ENCODE measurements around the gene KIAA1671. TPM values are rescaled to one million over a fixed set of nuclear protein-coding genes. Genes with fewer than 3 reads are reported as not detected.

KIAA1671 gene
- polyA plus RNA-seq, 4 donors: 7.0 to 24.3 (median 14.7) TPM

GRCh38 chr22:25019427-25020184 lies 67.1 kb downstream of the KIAA1671 start:
- H3K27ac ChIP-seq (ENCODE audit: low read depth in 1 of 3, low read length in 2 of 3): no peak overlapping the region
- peaks cover 0 to 32% (median 0%) of the 10 kb centered on the region in 3 donors for H3K36me3 ChIP-seq (ENCODE audit: control insufficient read depth in 3 of 3, insufficient read depth in 2 of 3, low read depth in 1 of 3, low read length in 3 of 3)
- DNase-seq (no peak), FAIRE-seq (no peak)
- no peaks in the 10 kb centered on the region for H3K9me3 ChIP-seq (ENCODE audit: control insufficient read depth in 2 of 2, insufficient read depth in 1 of 2, low read depth in 1 of 2, low read length in 1 of 2)
- no peak overlapping the region for H3K4me3 ChIP-seq (ENCODE audit: low read depth in 1 of 3, low read length in 3 of 3)
- H3K27me3 ChIP-seq (ENCODE audit: control insufficient read depth in 3 of 3, insufficient read depth in 3 of 3, low read length in 3 of 3): no peaks in the 10 kb centered on the region
- 51 to 70% (median 67%) methylated on average over 1 of the region's 1 CpG for WGBS, 3 donors
- H3K4me1 ChIP-seq (ENCODE audit: control insufficient read depth in 3 of 3, insufficient read depth in 2 of 3, low read depth in 1 of 3, low read length in 2 of 3): peaks cover 0 to 5% (median 0%) of the 10 kb centered on the region in 3 donors

- Histone ChIP-seq H3K4me3 (ENCODE audit: low read depth in 1 of 3, low read length in 3 of 3) (no peak overlapping the region), H3K4me1 (ENCODE audit: control insufficient read depth in 3 of 3, insufficient read depth in 2 of 3, low read depth in 1 of 3, low read length in 2 of 3) (peaks cover 0 to 12% (median 0%) of the 10 kb centered on the region in 3 donors), H3K27me3 (ENCODE audit: control insufficient read depth in 3 of 3, insufficient read depth in 3 of 3, low read length in 3 of 3) (no peaks in the 10 kb centered on the region), H3K27ac (ENCODE audit: low read depth in 1 of 3, low read length in 2 of 3) (no peak overlapping the region), H3K9me3 (ENCODE audit: control insufficient read depth in 2 of 2, insufficient read depth in 1 of 2, low read depth in 1 of 2, low read length in 1 of 2) (no peaks in the 10 kb centered on the region), H3K36me3 (ENCODE audit: control insufficient read depth in 3 of 3, insufficient read depth in 2 of 3, low read depth in 1 of 3, low read length in 3 of 3) (peaks cover 0 to 33% (median 0%) of the 10 kb centered on the region in 3 donors)
- WGBS, 3 donors: 79 to 90% (median 86%) methylated on average over 3 of the region's 3 CpGs
- no peak for FAIRE-seq
- no peak for DNase-seq
Measured at GRCh38 chr22:25021409-25021808, 68.9 kb downstream of the KIAA1671 start.

- H3K27ac ChIP-seq (ENCODE audit: low read depth in 1 of 3, low read length in 2 of 3): no peak overlapping the region
- FAIRE-seq: no peak
- DNase-seq: no peak
- H3K36me3 ChIP-seq (ENCODE audit: control insufficient read depth in 3 of 3, insufficient read depth in 2 of 3, low read depth in 1 of 3, low read length in 3 of 3): peaks cover 0 to 32% (median 0%) of the 10 kb centered on the region in 3 donors
- no peaks in the 10 kb centered on the region for H3K27me3 ChIP-seq (ENCODE audit: control insufficient read depth in 3 of 3, insufficient read depth in 3 of 3, low read length in 3 of 3)
- no peaks in the 10 kb centered on the region for H3K9me3 ChIP-seq (ENCODE audit: control insufficient read depth in 2 of 2, insufficient read depth in 1 of 2, low read depth in 1 of 2, low read length in 1 of 2)
- 48 to 72% (median 62%) methylated on average over 11 of the region's 11 CpGs for WGBS, 3 donors
- no peak overlapping the region for H3K4me3 ChIP-seq (ENCODE audit: low read depth in 1 of 3, low read length in 3 of 3)
- H3K4me1 ChIP-seq (ENCODE audit: control insufficient read depth in 3 of 3, insufficient read depth in 2 of 3, low read depth in 1 of 3, low read length in 2 of 3): peaks cover 0 to 19% (median 0%) of the 10 kb centered on the region in 3 donors
Measured at GRCh38 chr22:25021976-25022711, 69.6 kb downstream of the KIAA1671 start.

- peaks cover 0 to 31% (median 0%) of the 10 kb centered on the region in 3 donors for H3K4me1 ChIP-seq (ENCODE audit: control insufficient read depth in 3 of 3, insufficient read depth in 2 of 3, low read depth in 1 of 3, low read length in 2 of 3)
- no peaks in the 10 kb centered on the region for H3K9me3 ChIP-seq (ENCODE audit: control insufficient read depth in 2 of 2, insufficient read depth in 1 of 2, low read depth in 1 of 2, low read length in 1 of 2)
- no peaks in the 10 kb centered on the region for H3K27me3 ChIP-seq (ENCODE audit: control insufficient read depth in 3 of 3, insufficient read depth in 3 of 3, low read length in 3 of 3)
- FAIRE-seq (no peak), DNase-seq (no peak)
- H3K4me3 ChIP-seq (ENCODE audit: low read depth in 1 of 3, low read length in 3 of 3): no peak overlapping the region
- H3K36me3 ChIP-seq (ENCODE audit: control insufficient read depth in 3 of 3, insufficient read depth in 2 of 3, low read depth in 1 of 3, low read length in 3 of 3): peaks cover 0 to 46% (median 0%) of the 10 kb centered on the region in 3 donors
- 77 to 90% (median 86%) methylated on average over 3 of the region's 3 CpGs for WGBS, 3 donors
- H3K27ac ChIP-seq (ENCODE audit: low read depth in 1 of 3, low read length in 2 of 3): peak overlapping the region in 1 of 3 donors; percentile 12
Measured at GRCh38 chr22:25023879-25024278, 71.4 kb downstream of the KIAA1671 start.

GRCh38 chr22:25024895-25025294 lies 72.4 kb downstream of the KIAA1671 start:
- Histone ChIP-seq H3K36me3 (ENCODE audit: control insufficient read depth in 3 of 3, insufficient read depth in 2 of 3, low read depth in 1 of 3, low read length in 3 of 3) (peaks cover 0 to 55% (median 0%) of the 10 kb centered on the region in 3 donors), H3K4me3 (ENCODE audit: low read depth in 1 of 3, low read length in 3 of 3) (no peak overlapping the region), H3K9me3 (ENCODE audit: control insufficient read depth in 2 of 2, insufficient read depth in 1 of 2, low read depth in 1 of 2, low read length in 1 of 2) (no peaks in the 10 kb centered on the region), H3K4me1 (ENCODE audit: control insufficient read depth in 3 of 3, insufficient read depth in 2 of 3, low read depth in 1 of 3, low read length in 2 of 3) (peaks cover 0 to 31% (median 0%) of the 10 kb centered on the region in 3 donors), H3K27ac (ENCODE audit: low read depth in 1 of 3, low read length in 2 of 3) (no peak overlapping the region), H3K27me3 (ENCODE audit: control insufficient read depth in 3 of 3, insufficient read depth in 3 of 3, low read length in 3 of 3) (no peaks in the 10 kb centered on the region)
- no peak for FAIRE-seq
- no peak for DNase-seq
- 81 to 88% (median 85%) methylated on average over 3 of the region's 3 CpGs for WGBS, 3 donors

- 63 to 71% (median 71%) methylated on average over 12 of the region's 12 CpGs for WGBS, 3 donors
- no peak for FAIRE-seq
Measured at GRCh38 chr22:25025491-25026400, 73.2 kb downstream of the KIAA1671 start.

GRCh38 chr22:25027043-25027906 lies 74.8 kb downstream of the KIAA1671 start:
- H3K27ac ChIP-seq (ENCODE audit: low read depth in 1 of 3, low read length in 2 of 3): peak overlapping the region; percentile 57 to 89 (median 71)
- WGBS, 3 donors: 31 to 59% (median 36%) methylated on average over 11 of the region's 11 CpGs

More at GRCh38 chr22:25025491-25026400, 73.2 kb downstream of the KIAA1671 start:
- Histone ChIP-seq H3K4me3 (ENCODE audit: low read depth in 1 of 3, low read length in 3 of 3) (no peak overlapping the region), H3K27me3 (ENCODE audit: control insufficient read depth in 3 of 3, insufficient read depth in 3 of 3, low read length in 3 of 3) (no peaks in the 10 kb centered on the region), H3K9me3 (ENCODE audit: control insufficient read depth in 2 of 2, insufficient read depth in 1 of 2, low read depth in 1 of 2, low read length in 1 of 2) (no peaks in the 10 kb centered on the region), H3K4me1 (ENCODE audit: control insufficient read depth in 3 of 3, insufficient read depth in 2 of 3, low read depth in 1 of 3, low read length in 2 of 3) (peaks cover 0 to 31% (median 0%) of the 10 kb centered on the region in 3 donors), H3K27ac (ENCODE audit: low read depth in 1 of 3, low read length in 2 of 3) (peak overlapping the region; percentile 29 to 89 (median 57)), H3K36me3 (ENCODE audit: control insufficient read depth in 3 of 3, insufficient read depth in 2 of 3, low read depth in 1 of 3, low read length in 3 of 3) (peaks cover 0 to 53% (median 0%) of the 10 kb centered on the region in 3 donors)
- peak; percentile 35 to 54 for DNase-seq

More at GRCh38 chr22:25027043-25027906, 74.8 kb downstream of the KIAA1671 start:
- Histone ChIP-seq H3K4me1 (ENCODE audit: control insufficient read depth in 3 of 3, insufficient read depth in 2 of 3, low read depth in 1 of 3, low read length in 2 of 3) (peaks cover 0 to 31% (median 0%) of the 10 kb centered on the region in 3 donors), H3K4me3 (ENCODE audit: low read depth in 1 of 3, low read length in 3 of 3) (no peak overlapping the region), H3K27me3 (ENCODE audit: control insufficient read depth in 3 of 3, insufficient read depth in 3 of 3, low read length in 3 of 3) (no peaks in the 10 kb centered on the region), H3K36me3 (ENCODE audit: control insufficient read depth in 3 of 3, insufficient read depth in 2 of 3, low read depth in 1 of 3, low read length in 3 of 3) (peaks cover 0 to 53% (median 0%) of the 10 kb centered on the region in 3 donors), H3K9me3 (ENCODE audit: control insufficient read depth in 2 of 2, insufficient read depth in 1 of 2, low read depth in 1 of 2, low read length in 1 of 2) (no peaks in the 10 kb centered on the region)
- FAIRE-seq (no peak), DNase-seq (peak; percentile 79 to 94)

Measured in small intestine (tissue), 7 donors.